ENCODE results near the gene IL10RA. TPM values are rescaled to one million over a fixed set of nuclear protein-coding genes. Genes with fewer than 3 reads are reported as not detected.
"Not testable (repeated sequence)": the region's sequence is repeated elsewhere in the genome, so short reads cannot be mapped to it uniquely, and the experiment has no call there.

IL10RA gene
- total RNA-seq, 1 experiment from 2014 or later = 0.07 TPM

DNA sequence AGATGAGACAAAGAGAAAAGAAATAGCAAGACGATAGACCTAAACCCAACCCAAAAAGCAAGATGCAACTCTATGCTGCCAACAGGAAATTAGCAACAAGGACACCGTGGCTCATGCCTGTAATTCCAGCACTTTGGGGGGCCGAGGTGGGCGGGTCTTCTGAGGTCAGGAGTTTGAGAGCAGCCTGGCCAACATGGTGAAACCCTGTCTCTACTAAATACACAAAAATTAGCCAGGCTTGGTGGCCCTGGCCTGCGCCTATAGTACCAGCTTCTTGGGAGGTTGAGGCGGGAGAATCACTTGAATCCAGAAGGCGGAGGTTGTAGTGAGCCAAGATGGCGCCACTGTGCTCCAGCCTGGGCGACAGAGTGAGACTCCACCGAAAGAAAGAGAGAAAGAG, 24.3 kb upstream of the IL10RA start:
- DNase-seq (ENCODE audit: low read depth) = no peak

- DNase-seq (ENCODE audit: low read depth) = no peak
These were observed 23.4 kb upstream of the IL10RA start for GRCh38 chr11:117962826-117963225.

DNA sequence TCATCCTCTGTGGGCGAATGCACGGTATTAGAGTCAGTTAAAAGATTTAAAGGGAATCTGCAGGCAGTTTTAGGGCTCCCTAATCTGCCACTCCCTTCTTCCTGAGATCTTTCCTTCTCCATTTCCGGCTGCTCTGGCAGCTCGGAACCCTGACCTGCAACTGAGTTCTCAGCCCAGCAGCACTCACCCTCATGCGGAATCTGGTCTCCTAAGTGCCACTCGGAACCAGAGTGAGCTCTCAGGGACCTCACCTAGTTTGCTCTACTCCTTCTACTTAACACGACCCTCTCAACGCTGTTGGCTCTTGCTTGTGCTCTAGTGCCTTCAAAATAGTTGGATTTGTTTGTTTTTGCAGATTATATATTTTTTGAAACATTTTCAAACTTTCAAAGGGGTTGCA, 19.3 kb upstream of the IL10RA start:
- no peak for DNase-seq (ENCODE audit: low read depth)

- no peak for DNase-seq (ENCODE audit: low read depth)
These were observed 16.8 kb upstream of the IL10RA start for GRCh38 chr11:117969160-117969991.

DNA sequence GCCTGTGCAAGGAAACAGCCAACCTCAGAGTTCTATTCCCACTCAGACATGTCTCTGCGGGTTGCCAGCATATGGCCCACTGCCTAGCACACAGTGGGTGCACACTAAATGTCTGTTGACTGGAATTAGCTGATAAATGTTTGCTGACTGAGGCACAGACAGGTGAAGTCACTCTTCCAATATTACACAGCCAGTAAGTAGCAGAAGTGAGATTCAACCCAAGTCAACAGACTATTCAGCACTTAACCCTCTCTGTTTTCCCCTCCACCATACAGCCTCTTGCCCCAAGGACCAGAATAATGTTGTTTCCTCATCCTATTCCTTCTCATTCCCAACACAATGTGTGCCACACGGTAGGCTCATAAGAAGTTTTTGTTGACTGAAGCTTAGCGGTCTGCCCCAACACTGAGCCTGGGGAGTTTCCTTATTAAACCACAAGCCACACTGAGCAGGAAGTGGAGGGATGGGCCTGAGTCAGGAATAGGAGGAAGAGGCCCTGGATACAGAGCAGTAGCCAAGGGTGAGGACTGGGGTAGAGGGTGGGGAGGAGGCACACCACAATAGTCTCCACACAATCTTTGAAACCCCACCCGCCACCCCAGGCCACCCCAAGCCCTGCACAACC, 15.7 kb upstream of the IL10RA start:
- peak; percentile 40 for DNase-seq (ENCODE audit: low read depth)

- DNase-seq (ENCODE audit: low read depth) = no peak
These were observed 14.2 kb upstream of the IL10RA start for GRCh38 chr11:117972044-117972443.

- no peak for DNase-seq (ENCODE audit: low read depth)
These were observed 13.3 kb upstream of the IL10RA start for GRCh38 chr11:117972629-117973502.

DNA sequence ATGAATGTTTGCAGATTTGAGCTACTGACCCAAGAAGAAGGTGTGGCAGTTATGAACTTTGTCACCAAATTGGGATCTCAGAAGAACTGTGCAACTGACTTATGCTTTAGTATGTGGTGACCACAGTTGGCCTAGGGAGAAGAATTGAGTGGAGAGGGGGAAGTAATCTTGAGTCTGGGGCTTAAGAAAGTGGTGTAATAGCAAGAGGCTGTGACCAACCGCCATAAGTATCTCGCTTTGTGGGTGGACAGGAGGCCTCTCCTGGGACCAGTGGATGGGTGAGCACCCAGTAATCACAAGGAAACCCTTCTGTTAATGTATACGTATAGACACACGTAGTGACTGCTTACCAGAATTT, 12.7 kb upstream of the IL10RA start:
- DNase-seq (ENCODE audit: low read depth) = no peak

- no peak for DNase-seq (ENCODE audit: low read depth)
These were observed 9.7 kb upstream of the IL10RA start for GRCh38 chr11:117976445-117976844.

- no peak for DNase-seq (ENCODE audit: low read depth)
These were observed 9.2 kb upstream of the IL10RA start for GRCh38 chr11:117977029-117977428.

GRCh38 chr11:117977612-117978264, 8.5 kb upstream of the IL10RA start:
- not testable (repeated sequence) for DNase-seq (ENCODE audit: low read depth)

- DNase-seq (ENCODE audit: low read depth) = not testable (repeated sequence)
These were observed 7.8 kb upstream of the IL10RA start for GRCh38 chr11:117978291-117978910.

- DNase-seq (ENCODE audit: low read depth) = no peak
These were observed 7.2 kb upstream of the IL10RA start for GRCh38 chr11:117978991-117979390.

DNA sequence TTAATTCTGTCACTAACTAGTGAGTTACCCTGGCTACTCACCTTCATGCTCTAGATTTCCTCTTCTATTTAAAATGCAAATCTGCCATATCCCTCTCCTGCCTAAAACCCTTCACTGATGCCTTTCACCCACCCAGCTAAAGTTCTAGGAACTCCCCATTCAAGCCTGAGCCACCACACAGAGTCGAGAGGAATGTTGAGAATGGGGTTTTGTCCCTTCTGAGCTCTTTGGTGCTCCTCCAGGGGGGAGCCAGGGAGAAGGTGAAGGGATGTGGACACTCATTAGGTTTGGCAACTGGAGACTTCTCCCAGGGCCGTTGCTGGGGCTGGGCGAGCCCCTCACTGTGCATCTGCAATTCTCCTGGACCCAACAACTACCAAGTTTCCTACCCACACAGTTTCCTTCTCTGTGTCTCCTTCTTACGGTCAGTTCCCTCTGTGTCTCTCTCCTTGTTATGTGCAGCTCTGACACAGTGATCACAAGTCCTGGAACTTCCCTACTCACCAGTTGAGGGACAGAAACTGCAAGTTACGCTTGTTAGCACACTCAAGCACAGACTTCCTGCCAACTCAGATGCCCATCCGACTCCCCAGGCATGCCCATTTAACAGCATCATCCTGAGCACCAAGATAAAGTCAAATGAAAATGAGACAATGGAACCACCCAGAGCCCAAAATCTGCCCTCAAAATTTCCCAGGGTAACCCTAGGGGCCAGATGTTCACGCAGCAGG, 6.5 kb upstream of the IL10RA start:
- DNase-seq (ENCODE audit: low read depth) = no peak

DNA sequence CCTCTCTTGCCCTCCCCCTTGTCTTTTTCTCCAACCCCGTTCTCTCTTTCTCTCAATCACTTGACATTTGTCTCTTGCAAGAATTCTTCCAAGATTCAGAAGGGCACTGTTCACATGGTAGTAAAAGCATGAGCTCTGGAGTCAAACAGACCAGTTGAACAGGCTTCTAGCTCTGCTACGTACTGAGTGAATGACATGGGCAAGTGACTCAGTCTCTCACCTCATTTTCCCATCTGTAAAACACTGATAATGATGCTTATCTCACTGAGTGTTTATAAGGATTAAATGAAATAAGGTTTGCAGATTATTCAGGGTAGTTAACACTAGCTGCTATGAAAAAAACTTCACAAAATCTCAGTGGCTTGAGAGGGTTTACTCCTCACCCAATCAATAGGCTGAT, 5.9 kb upstream of the IL10RA start:
- no peak for DNase-seq (ENCODE audit: low read depth)

DNA sequence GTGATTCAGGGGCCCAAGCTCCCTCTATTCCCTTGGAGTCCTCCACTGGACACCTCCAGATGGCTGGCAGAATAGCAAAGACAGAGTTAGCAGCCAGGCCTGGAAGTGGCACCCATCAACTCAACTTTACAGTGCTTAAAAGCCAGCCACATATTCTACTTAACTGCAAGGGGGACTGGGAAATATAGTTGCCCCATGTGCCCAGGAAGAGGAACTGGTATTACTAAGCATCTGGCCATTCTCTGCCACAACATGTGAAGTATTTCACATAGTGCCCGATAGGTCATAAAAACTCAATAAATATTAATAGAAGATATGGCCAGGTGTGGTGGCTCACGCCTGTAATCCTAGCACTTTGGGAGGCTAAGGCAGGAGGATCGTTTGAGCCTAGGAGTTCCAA, 5.5 kb upstream of the IL10RA start:
- DNase-seq (ENCODE audit: low read depth) = no peak

GRCh38 chr11:117983163-117983475, 3.1 kb upstream of the IL10RA start:
- no peak for DNase-seq (ENCODE audit: low read depth)

DNA sequence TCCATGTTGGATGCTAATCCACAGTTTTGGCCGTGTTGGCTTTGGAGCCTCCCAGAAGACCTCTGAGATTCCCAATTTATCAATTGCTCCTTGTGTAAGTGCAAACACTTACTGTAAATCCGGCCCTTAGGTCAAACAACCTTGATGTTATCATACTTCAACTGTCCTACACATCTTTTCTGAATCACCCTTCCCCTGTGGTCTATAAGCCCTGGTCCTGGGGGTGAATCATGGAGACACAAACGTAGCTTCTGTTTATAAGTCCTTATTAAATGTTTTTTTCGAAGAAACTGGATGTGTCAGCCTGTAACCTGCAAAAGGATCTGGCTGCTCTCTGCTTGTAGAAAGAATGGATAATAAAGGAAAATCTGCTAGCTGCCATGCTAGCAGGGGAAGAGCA, 1.7 kb upstream of the IL10RA start:
- peak; percentile 38 for DNase-seq (ENCODE audit: low read depth)

GRCh38 chr11:117986981-117987574, 884 bp downstream of the IL10RA start:
- no peak for DNase-seq (ENCODE audit: low read depth)

DNA sequence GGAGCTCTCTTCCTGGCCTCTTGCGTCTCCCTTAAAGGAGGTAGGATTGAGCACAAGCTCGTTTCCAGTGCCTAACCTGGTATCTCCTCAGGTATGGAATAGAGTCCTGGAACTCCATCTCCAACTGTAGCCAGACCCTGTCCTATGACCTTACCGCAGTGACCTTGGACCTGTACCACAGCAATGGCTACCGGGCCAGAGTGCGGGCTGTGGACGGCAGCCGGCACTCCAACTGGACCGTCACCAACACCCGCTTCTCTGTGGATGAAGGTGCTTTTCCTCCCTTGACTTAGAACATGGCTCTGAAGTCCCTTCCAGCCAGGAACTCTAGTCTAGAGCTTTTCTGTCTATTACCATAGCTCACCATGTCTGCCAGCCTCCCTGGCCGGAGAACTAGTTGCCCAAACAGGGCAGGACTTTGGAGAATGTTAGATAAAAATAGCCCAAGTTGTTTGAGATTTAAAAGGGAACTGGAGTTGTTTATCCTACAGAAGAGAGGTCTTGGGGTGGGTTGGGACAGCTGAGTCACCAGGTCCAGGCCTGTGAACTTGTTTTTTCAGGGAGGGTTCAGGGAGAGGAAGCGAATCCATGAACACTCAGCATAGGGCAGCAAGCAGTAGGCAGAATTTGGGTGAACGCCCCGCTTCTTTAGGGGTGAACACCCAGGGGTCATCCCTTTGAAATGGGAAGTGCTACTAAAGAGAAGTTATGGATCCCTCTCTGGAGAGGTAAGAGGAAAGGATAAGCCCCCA, 3.3 kb downstream of the IL10RA start:
- no peak for DNase-seq (ENCODE audit: low read depth)
